HG02623 (cell line): ENCODE data around the gene NEK11.

ENCODE experiments used
- ATAC-seq: cut with Tn5 transposase; IDR thresholded peaks from one replicate; pipeline ENCODE4 v1.9.1; 2021; ENCODE audit warnings: moderate library complexity; ENCODE audit not compliant: unreplicated experiment

Gene NEK11

DNA sequence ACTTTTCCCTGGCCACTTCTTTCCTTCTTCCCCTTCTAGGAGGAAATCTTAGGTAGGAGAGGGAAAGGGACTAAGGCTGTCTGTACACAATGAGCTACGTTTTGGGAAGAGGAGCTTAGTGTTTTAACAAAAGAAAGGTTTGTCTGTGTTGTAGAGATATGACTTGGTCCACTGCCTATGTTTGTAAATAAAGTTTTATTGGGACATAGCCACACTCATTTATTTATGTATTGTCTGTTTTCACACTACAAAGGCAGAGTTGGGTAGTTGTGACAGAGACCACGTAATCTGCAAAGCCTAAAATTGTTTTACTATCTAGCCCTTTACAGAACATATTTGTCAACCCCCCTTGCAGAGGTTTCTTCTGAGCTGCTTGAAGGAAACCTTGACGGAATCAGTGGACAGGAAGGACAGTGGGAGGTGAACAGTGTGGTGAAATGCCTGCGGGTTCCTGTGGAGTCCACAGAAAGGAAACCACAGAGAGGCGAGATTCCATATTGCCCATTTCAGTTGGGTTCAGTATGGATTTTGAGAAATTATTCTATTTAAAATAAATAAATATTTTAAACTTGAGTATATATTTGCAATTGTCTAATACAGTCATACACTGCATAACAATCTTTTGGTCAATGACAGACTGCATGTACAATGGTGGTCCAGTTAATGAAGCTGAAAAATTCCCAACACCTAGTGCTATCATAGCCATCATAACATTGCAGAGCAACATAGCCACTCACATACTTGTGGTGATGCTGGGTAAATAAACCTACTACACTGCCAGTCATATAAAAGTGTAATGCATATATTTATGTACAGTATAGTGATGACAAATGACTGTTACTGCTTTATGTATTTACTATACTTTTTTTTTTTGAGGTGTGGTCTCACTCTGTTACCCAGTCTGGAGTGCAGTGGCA is 197.0 kb downstream of the NEK11 start:
- ATAC-seq: no peak

DNA sequence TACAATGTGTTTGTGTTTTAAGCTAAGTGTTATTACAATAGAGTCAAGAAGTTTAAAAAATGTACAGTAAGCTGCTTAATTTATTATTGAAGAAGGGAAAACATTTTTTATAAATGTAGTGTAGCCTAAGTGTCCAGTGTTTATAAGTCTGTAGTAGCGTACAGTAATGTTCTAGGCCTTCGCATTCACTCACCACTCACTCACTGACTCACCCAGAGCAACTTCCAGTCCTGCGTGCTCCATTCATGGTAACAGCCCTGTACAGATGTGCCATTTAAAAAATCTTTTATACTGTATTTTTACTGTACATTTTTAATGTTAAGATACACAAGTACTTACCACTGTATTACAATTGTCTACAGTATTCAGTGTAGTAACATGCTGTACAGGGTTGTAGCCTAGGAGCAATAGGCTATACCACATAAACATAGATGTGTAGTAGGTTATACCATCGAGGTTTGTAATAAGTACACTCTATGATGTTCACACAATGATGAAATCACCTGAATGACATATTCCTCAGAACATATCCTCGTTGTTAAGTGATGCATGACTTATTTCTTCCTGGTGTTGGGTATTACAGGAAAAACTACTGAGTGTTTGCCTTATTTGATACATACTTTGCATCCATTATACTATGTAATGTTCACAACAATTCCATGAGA is 198.3 kb downstream of the NEK11 start:
- no peak for ATAC-seq

DNA sequence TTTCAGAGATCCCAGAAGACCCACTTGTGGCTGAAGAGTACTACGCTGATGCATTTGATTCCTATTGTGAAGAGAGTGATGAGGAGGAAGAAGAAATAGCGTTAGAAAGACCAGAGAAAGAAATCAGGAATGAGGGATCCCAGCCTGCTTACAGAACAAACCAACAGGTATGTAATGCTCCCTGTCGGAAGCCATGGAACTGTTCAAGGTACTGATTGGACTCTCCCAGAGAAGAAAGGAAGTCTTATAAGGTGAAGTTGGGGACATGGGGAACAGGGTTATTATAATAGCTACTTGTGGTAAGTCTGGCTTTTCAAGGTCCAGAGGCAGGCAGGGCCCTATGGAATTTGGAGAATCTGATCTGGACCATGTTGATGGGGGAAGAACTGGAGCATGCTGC is 201.8 kb downstream of the NEK11 start:
- no peak for ATAC-seq

DNA sequence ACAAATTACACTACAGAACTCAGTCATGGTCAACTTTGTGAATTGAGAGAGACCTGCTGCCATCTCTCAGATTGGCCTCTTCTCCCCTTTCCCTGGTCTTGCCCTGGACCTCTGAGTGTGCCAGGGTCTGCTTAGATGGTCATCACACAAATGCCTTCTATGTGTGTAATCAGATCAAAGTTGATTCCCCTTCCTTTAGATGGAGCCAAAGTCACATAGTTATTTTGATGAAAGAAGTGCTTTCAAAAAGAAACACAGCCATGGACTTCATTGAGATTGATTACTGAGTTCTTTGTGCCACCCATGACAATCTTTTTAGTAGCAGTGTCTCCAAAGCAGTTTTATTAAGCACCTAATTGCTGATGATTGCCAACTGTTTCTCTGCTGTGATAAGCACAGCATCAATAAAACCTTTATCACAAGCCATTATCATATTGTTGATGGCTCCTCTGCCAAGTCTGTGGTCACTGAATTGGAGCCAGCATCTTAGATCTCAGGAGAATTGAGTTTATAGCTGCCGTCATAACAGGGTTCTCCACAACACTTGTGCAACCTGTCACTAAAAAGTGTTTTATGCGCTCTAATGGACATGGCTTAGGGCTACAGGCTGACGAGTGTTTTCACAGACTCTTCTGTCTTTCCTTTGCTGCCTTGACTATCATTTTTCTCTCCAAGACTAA is 205.2 kb downstream of the NEK11 start:
- no peak for ATAC-seq

DNA sequence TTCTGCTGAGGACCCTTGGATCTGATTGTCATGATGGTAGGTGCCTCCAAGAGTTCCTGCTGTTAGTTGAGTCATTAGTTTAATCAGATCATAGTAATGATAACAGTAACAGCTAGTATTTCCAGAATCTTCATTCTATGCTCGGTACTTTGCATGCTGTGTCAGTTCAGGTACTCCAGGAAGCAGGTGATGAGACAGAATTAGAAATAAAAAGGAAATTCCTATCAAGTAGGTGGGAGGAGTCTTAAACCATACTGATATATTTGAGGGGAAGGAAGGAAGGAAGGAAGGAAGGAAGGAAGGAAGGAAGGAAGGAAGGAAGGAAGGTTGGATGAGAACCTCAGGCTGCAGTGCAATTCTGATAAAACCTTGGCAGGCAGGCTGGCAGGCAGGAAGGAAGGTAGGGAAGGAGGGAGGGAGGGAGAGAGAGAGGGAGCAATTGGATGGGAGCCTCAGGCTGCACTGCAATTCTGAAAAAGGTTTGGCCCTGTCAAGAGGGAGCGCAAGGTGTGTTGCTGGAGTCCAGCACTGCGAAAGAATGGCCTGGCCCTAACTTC is 206.1 kb downstream of the NEK11 start:
- ATAC-seq: no peak

DNA sequence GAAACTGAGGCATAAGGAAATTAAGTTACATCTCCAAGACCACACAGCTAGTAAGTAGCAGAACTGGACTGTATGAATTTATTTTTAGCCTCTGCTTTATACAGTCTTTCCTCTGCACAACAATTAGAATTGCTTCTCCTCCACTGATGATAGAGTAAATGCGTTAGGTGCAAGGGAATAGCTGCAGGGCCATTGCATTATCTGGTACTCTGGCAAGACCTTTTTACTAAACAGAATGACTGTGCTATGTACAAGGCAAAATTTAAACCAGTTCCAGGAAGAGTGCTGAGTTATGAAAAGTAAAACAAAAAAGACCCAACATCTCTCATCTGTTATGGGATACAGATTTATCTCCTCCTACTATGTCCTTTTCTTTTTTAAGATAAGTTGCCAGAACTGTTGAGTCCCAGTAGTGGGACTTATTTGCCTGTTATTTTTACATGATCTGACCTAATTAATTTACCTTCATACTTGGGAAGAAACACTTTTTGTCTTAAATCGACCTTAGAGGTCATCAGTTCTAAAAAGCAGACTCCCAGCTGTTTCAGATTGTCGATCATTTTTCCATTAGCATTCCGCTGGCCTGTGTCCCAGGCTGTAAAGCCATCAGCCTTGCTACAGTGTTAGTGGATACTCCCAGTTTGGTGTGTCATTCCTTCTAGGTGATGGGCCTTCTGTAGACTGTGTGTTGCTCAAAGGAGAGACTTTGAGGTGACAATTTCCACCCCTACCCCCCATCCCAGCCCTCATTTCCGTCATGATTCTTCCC is 207.4 kb downstream of the NEK11 start:
- no peak for ATAC-seq

DNA sequence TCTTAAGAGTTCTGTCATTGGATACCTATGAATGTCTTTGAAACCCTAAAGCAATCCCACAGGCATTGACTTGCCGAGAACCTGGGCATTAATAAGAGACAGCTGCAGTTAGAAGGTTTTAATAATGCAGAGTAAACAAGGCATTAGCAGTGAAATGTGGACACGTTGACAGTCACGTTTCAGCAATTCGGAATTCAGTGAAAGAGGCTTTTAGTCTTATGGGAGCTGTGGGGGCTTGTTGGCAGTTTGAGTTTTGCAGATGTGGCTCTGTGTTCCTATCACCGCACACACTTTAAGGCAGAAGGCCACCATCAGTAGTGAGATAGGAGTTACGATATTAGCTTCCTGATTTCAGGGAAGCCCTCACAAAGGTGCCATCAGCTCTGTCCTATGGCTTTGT is 209.7 kb downstream of the NEK11 start:
- no peak for ATAC-seq

DNA sequence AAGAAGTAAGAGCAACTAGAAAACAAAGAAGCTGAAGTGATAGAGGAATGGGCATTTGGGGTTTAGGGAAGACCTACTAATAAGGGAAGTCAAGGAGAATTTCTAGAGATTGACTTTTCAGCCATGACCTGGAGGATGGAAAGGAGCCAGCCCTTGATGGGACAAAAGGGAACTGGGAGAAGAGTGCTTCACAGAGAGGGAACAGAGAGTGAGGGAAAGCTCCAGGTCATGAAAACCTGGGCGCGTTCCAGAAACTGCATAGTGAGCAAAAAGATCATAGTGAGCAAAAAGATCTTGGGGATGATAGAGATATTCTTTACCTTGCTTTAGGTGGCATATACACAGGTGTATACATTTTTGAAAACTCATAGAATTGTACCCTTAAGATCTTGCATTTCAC is 211.8 kb downstream of the NEK11 start:
- no peak for ATAC-seq

DNA sequence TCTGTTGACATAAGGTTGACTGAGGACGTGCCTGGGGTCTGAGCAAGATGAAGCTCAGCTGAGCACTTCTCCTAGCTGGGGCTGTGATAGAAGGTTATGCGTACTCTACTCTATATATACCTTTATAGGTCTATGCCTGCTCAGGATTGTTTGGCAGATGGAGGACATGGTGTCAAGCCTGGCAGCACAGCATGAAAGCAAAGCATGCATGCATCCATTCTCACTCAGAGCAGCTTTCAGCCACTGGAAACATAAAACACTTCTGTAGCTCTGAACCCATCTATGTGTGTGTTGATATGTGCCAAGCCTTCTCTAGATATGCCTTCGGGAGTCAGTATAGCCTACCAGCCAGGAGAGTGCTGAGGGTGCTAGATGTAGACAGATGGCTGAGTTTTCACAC is 212.6 kb downstream of the NEK11 start:
- no peak for ATAC-seq

DNA sequence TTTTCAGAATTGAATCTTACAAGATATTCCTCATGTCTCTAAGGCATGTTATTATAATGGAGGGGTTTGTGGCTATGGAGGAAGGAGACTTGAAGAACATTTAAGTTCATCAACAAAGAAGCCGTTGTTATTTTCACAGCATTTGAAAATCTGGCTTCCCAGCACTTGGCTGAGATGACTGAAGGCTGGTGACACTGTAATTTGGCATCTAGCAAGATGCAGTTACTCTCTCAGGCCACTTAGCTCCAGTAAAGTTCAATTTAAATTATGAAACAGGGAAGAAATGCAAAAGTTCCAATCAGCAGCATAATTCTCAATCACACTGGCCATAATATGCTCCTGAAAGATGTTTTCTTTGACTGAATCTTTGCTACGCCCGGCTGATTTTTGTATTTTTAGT is 215.5 kb downstream of the NEK11 start:
- no peak for ATAC-seq

DNA sequence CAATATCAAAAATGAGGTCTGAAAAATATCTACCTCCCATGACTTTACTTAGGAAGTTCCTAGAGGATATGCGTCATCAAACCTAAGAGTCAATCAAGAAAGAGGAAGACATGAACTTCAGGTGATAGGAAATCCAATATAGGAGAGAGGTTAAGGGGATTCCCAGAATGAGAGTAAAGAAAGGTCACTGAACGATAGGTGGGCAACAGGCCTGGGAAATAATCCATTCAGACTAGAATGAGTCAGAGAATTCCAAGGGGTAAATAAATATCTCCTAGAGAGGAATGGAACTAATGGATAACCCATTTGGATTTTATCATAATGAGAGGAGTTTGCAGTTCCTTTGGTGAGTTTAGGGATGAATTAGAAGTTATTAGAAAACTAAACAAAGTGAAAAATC is 223.8 kb downstream of the NEK11 start:
- no peak for ATAC-seq

DNA sequence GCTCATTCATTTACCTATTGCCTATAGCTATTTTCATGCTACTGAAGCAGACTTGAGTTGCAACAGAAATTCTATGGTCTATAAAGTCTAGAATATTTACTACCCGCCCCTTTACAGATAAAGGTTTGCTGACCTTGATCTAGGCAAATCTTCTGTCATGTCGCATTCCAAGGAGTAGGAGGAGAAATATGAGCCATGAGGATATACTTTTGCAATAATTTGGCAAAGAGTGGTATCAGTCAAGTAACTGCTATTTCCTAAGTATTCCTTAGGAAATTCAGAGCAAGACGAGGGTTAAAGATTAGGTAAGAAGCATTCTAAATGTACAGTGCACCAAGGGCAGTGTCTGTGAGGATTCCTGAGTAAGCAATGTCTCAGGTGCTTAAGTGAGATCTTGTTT is 233.8 kb downstream of the NEK11 start:
- no peak for ATAC-seq

DNA sequence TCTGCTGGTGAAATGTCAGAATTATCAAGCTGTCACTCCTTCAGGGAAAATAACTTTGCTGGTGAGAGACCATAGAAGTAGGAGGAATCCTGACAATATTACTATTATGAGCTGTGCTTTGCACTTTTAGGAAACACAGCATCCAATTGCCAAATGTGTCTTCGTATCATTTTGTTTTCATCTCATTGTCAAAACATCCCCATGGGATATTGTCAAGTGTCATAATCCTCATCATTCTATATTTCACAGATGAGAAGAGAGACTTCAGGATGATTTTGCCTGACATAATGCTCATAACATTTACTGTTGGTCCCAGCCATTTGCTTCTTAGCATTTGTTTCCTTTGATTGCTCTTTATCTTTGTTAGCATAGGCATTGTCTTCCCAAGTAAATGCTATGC is 234.4 kb downstream of the NEK11 start:
- no peak for ATAC-seq

DNA sequence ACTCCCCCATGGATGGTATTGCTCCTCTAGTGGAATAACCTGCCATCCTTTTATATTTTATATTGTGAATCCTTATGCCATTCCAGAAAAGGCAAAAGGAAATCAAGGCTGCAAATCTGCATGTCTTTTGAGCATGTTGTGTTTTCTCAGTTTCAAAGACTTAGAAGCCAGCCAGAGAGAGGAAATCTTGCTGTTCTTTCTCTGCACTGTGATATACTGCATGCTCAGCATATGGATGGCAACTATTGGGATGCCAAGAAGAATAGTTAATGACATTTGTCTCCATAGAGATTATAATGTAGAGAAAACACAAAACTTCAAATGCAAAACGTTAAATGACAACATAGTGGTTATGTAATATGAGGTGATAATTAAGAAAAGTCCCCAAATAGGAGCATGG is 248.9 kb downstream of the NEK11 start:
- no peak for ATAC-seq

DNA sequence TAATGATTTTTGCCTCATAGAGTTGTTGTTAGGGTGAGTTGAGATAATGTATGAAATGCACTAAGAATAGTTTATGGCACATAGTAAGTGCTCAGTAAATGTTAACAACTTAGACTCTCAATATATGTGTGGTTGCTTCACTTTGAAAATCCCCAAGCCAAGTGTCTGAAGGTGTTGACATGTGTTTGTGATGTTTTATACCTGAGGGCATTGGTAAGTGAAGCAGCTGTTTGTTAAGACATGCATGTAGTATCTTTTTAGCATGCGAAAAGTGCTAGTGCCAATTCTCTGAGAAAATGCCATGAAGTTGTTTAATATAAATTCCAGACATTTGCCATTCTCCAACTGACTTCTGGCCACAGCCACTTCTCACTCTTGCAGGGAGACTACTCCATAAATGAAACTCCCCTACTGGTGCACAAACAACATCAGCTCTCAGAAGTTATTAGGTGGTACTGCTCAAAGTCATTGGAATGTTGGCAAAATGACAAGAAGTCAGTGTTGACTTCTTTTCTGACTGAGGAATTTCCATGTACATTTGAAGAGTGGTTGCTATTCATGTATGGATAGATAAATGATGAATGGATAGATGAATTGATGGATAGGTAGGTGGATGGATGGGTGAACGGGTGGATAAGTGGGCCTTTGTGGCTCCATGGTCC is 251.3 kb downstream of the NEK11 start:
- no peak for ATAC-seq

DNA sequence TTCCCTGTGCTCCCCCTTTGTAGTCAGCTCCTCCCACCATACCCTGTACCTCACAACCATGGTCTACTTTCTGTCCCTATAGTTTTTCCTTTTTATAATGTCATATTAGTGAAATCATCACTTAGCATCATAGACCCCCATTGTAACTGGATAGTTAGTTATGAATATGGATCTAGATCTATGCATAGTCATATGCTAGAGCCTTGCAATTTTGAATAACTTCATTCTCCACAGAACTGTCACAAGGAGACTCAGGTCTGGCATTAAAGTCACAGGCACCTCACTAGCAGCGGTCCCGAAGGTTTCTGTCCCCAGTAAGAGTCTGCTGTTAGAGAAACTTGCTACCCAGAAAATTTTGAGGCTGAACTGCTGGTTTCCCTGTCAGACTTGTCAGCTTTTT is 252.9 kb downstream of the NEK11 start:
- no peak for ATAC-seq

DNA sequence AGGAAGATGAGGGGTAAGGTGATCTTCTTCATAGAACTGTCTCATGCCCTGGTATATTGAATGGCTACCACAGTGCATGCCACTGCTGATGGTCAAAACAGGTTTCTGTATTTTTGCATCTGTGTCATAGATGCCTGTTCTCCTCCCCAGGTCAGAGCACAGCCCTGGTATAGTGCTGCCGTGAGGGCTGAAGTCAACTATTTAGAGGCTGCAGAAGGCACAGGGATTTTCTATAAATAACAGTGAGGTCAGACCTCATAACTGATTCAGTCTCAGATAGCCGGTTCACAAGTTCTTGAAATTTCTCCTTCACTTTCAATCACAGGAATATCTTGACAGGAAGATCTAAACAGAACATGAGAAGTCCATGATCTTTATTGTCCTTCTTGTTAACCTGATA is 255.7 kb downstream of the NEK11 start:
- ATAC-seq: no peak

DNA sequence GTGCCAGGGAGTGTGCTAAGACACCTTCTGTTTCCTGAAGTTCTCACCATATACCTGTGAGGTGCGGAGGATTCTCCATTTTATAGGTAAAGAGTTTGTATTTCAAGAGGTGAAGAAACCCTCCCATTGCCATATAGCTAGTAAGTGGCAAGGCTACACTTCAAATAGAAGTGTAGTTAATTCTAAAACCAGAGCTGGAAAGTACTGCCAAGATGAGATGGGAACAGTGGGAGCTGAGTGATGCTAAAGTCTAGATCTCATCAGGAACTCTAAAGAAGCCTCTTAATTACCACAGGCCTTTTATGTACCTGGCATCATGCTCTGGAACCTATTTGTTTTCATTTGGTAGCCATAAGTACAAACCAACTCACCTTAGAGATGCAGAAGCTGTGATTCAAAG is 256.3 kb downstream of the NEK11 start:
- no peak for ATAC-seq

DNA sequence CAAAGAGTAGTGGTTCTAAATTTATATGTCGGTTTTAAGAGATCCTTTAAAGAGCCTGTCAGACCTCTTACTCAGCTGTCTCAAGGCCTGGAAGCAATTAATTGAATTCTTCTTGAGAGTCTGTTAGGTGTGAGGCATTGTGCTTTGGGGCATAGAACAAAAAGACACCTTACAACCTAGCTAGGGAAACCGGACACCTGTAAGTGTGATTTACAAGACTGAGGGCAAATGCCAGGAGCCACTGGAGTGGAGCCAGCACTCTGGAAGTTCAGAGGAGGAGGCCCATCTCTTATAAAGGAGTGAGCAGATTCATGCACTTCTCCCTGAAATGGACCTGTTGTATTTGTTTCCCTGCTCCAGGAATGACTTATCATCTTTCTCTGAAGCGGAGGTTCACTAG is 257.2 kb downstream of the NEK11 start:
- ATAC-seq: no peak

DNA sequence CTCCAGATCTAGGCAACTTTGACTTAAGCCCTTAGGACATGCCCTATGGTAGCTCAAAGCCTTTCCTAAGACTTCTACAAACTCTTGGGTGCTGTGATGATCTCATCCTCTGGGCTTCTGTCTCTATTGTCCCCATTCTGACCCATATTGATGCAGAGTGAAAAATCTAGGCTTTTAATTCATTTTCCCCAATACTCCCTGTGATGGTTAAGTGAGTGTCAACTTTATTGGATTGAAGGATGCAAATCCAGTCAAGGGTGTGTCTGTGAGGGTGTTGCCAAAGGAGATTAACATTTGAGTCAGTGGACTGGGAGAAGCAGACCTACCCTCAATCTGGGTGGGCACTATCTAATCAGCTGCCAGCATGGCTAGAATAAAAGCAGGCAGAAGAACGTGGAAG is 257.6 kb downstream of the NEK11 start:
- no peak for ATAC-seq
